ENCODE data around the gene OR10D3. TPM values are rescaled to one million over a fixed set of nuclear protein-coding genes. Genes with fewer than 3 reads are reported as not detected.

OR10D3 gene
- not detected for total RNA-seq
- total RNA-seq (2013): not detected

- no peak for TF ChIP-seq CTCF (IDR thresholded peaks at IDR 0.05)
- Mint-ChIP-seq H3K9me3 (no peaks in the 10 kb centered on the region), H3K4me1 (no peaks in the 10 kb centered on the region), H3K27me3 (ENCODE audit: low read depth in 2 of 2) (peaks cover 8 to 28% of the 10 kb centered on the region in 2 donors), H3K36me3 (no peaks in the 10 kb centered on the region), H3K4me3 (no peak within 1 kb of the TSS), H3K27ac (no peak within 1 kb of the TSS)
- Histone ChIP-seq H3K27me3 (ENCODE audit: control insufficient read depth, insufficient read depth, low read length) (no peaks in the 10 kb centered on the region), H3K4me3 (ENCODE audit: low read length) (no peak within 1 kb of the TSS), H3K36me3 (ENCODE audit: control insufficient read depth, insufficient read depth, low read length) (no peaks in the 10 kb centered on the region), H3K27ac (ENCODE audit: low read length) (no peak within 1 kb of the TSS), H3K4me1 (ENCODE audit: control insufficient read depth, insufficient read depth, low read length) (no peaks in the 10 kb centered on the region), H3K9me3 (ENCODE audit: control insufficient read depth, insufficient read depth, low read length) (no peaks in the 10 kb centered on the region)
- no peak for ATAC-seq
- DNase-seq: no peak
- intact Hi-C loops (cut with micrococcal nuclease): no loop called here
- WGBS (ENCODE audit: insufficient coverage): 70% methylated on average over 3 of the region's 3 CpGs
Measured at GRCh38 chr11:124183068-124183467, at the start of gene OR10D3. Gene OR10D3, plus strand, starts transcription at chr11:124183345. Its CDS starts 1,925 bp downstream, at chr11:124185270.

- H3K9me3 Mint-ChIP-seq: peaks cover 2 to 3% of the 10 kb centered on the region in 2 donors
- H3K4me3 Mint-ChIP-seq: no peak overlapping the region
- no peak overlapping the region for H3K27ac Mint-ChIP-seq
- H3K27me3 ChIP-seq (ENCODE audit: control insufficient read depth, insufficient read depth, low read length): no peaks in the 10 kb centered on the region
- WGBS (ENCODE audit: insufficient coverage): 100% methylated on average over 2 of the region's 2 CpGs
- no peak overlapping the region for H3K27ac ChIP-seq (ENCODE audit: low read length)
- H3K4me1 Mint-ChIP-seq: no peaks in the 10 kb centered on the region
- H3K27me3 Mint-ChIP-seq (ENCODE audit: low read depth in 2 of 2): no peaks in the 10 kb centered on the region
- no peak for ATAC-seq
- no peak for TF ChIP-seq CTCF (IDR thresholded peaks at IDR 0.05)
- peaks cover 8% of the 10 kb centered on the region for H3K36me3 ChIP-seq (ENCODE audit: control insufficient read depth, insufficient read depth, low read length)
- H3K4me3 ChIP-seq (ENCODE audit: low read length): no peak overlapping the region
- peaks cover 18% of the 10 kb centered on the region for H3K36me3 Mint-ChIP-seq
- intact Hi-C loops (cut with micrococcal nuclease): no loop called here
- no peaks in the 10 kb centered on the region for H3K9me3 ChIP-seq (ENCODE audit: control insufficient read depth, insufficient read depth, low read length)
- no peak for DNase-seq
- no peaks in the 10 kb centered on the region for H3K4me1 ChIP-seq (ENCODE audit: control insufficient read depth, insufficient read depth, low read length)
Measured at GRCh38 chr11:124143034-124143433, 40.1 kb upstream of the OR10D3 start.

- Mint-ChIP-seq H3K4me1 (no peaks in the 10 kb centered on the region), H3K9me3 (no peaks in the 10 kb centered on the region), H3K27me3 (ENCODE audit: low read depth in 2 of 2) (no peaks in the 10 kb centered on the region), H3K36me3 (no peaks in the 10 kb centered on the region), H3K27ac (no peak overlapping the region), H3K4me3 (no peak overlapping the region)
- no peaks in the 10 kb centered on the region for H3K4me1 ChIP-seq (ENCODE audit: control insufficient read depth, insufficient read depth, low read length)
- WGBS (ENCODE audit: insufficient coverage): 93% methylated on average over 2 of the region's 2 CpGs
- TF ChIP-seq CTCF (IDR thresholded peaks at IDR 0.05): no peak
- H3K9me3 ChIP-seq (ENCODE audit: control insufficient read depth, insufficient read depth, low read length): no peaks in the 10 kb centered on the region
- intact Hi-C loops (cut with micrococcal nuclease): no loop called here
- ATAC-seq (no peak), DNase-seq (no peak)
- no peak overlapping the region for H3K27ac ChIP-seq (ENCODE audit: low read length)
- H3K36me3 ChIP-seq (ENCODE audit: control insufficient read depth, insufficient read depth, low read length): no peaks in the 10 kb centered on the region
- no peak overlapping the region for H3K4me3 ChIP-seq (ENCODE audit: low read length)
- no peaks in the 10 kb centered on the region for H3K27me3 ChIP-seq (ENCODE audit: control insufficient read depth, insufficient read depth, low read length)
Measured at GRCh38 chr11:124147951-124148350, 35.2 kb upstream of the OR10D3 start.

- Histone ChIP-seq H3K9me3 (ENCODE audit: control insufficient read depth, insufficient read depth, low read length) (no peaks in the 10 kb centered on the region), H3K4me3 (ENCODE audit: low read length) (no peak overlapping the region), H3K27ac (ENCODE audit: low read length) (no peak overlapping the region), H3K27me3 (ENCODE audit: control insufficient read depth, insufficient read depth, low read length) (no peaks in the 10 kb centered on the region), H3K36me3 (ENCODE audit: control insufficient read depth, insufficient read depth, low read length) (no peaks in the 10 kb centered on the region), H3K4me1 (ENCODE audit: control insufficient read depth, insufficient read depth, low read length) (no peaks in the 10 kb centered on the region)
- H3K4me1 Mint-ChIP-seq: no peaks in the 10 kb centered on the region
- H3K27ac Mint-ChIP-seq: no peak overlapping the region
- no peaks in the 10 kb centered on the region for H3K9me3 Mint-ChIP-seq
- ATAC-seq: no peak
- DNase-seq: no peak
- H3K36me3 Mint-ChIP-seq: no peaks in the 10 kb centered on the region
- no peak for TF ChIP-seq CTCF (IDR thresholded peaks at IDR 0.05)
- H3K4me3 Mint-ChIP-seq: no peak overlapping the region
- intact Hi-C loops (cut with micrococcal nuclease): no loop called here
- WGBS (ENCODE audit: insufficient coverage): 43% methylated on average over 4 of the region's 5 CpGs
- H3K27me3 Mint-ChIP-seq (ENCODE audit: low read depth in 2 of 2): peaks cover 0 to 3% of the 10 kb centered on the region in 2 donors
Measured at GRCh38 chr11:124150684-124151083, 32.5 kb upstream of the OR10D3 start.

Measured in natural killer cell (primary cell).